CD4-positive, CD25-positive, alpha-beta regulatory T cell (primary cell): Measurements from ENCODE around the gene ASTN2. TPM values are rescaled to one million over a fixed set of nuclear protein-coding genes. Genes with fewer than 3 reads are reported as not detected.

Experiments
- ATAC-seq, 2 donors: fragments of 150-1000 bp; cut with Tn5 transposase; one replicate each; pipeline ENCODE4 v1.10.0; 2021; ENCODE audit warnings: low read depth in 2 of 2, moderate number of reproducible peaks in 2 of 2, moderate library complexity in 1 of 2
- DNase-seq, 3 donors: peaks; one replicate each; pipeline versions ENCODE4 v3.0.0 to v3.0.0-alpha.2; 2012 to 2022; ENCODE audit warnings: mixed read lengths in 1 of 3
- H3K27ac ChIP-seq: one replicate; pipeline ENCODE4 v1.7.0; 2013; ENCODE audit warnings: mild to moderate bottlenecking, low read length; ENCODE audit not compliant: insufficient read depth, poor library complexity, severe bottlenecking
- H3K27me3 ChIP-seq: one replicate; pipeline ENCODE4 v1.7.0; 2013; ENCODE audit warnings: low read length; ENCODE audit not compliant: control insufficient read depth, insufficient read depth
- H3K36me3 ChIP-seq: one replicate; pipeline ENCODE4 v1.7.0; 2013; ENCODE audit warnings: mild to moderate bottlenecking, low read length, moderate library complexity; ENCODE audit not compliant: control insufficient read depth, insufficient read depth
- H3K4me1 ChIP-seq: 2 replicates; pipeline ENCODE4 v1.7.0; 2013; ENCODE audit warnings: mild to moderate bottlenecking, low read length; ENCODE audit not compliant: insufficient read depth, control insufficient read depth, poor library complexity, severe bottlenecking
- H3K4me3 ChIP-seq: one replicate; pipeline ENCODE4 v1.7.0; 2013; ENCODE audit warnings: low read depth, mild to moderate bottlenecking, low read length, moderate library complexity
- H3K9me3 ChIP-seq, 2 experiments: 1 replicate in 1 of 2; 2 replicates in 1 of 2; pipeline ENCODE4 v1.7.0; 2013; ENCODE audit warnings: low read length in 2 of 2, mild to moderate bottlenecking in 1 of 2, moderate library complexity in 1 of 2; ENCODE audit not compliant: control insufficient read depth in 2 of 2
- H3K27ac Mint-ChIP-seq, 3 donors: one replicate each; pipeline ENCODE4 v1.8.0; 2020 to 2022; ENCODE audit warnings: mild to moderate bottlenecking in 3 of 3, mixed read lengths in 3 of 3, moderate library complexity in 2 of 3
- H3K27me3 Mint-ChIP-seq: one replicate; pipeline ENCODE4 v1.8.0; 2022; ENCODE audit warnings: mild to moderate bottlenecking, mixed read lengths
- H3K36me3 Mint-ChIP-seq: one replicate; pipeline ENCODE4 v1.8.0; 2020; ENCODE audit warnings: mixed read lengths
- H3K4me1 Mint-ChIP-seq, 4 donors: one replicate each; pipeline ENCODE4 v1.8.0; 2020 to 2022; ENCODE audit warnings: mixed read lengths in 4 of 4, mild to moderate bottlenecking in 1 of 4
- H3K4me3 Mint-ChIP-seq, 4 donors: one replicate each; pipeline ENCODE4 v1.8.0; 2020 to 2022; ENCODE audit warnings: mild to moderate bottlenecking in 4 of 4, mixed read lengths in 4 of 4, moderate library complexity in 3 of 4
- H3K9me3 Mint-ChIP-seq, 7 donors: one replicate each; pipeline ENCODE4 v1.8.0; 2020 to 2022; ENCODE audit warnings: mixed read lengths in 7 of 7, mild to moderate bottlenecking in 3 of 7, moderate library complexity in 2 of 7
- polyA plus RNA-seq, 4 donors: library from polyadenylated mRNA; unstranded; fragments of 300-500 nt; fragmentation: Illumina TruSeq; gene quantifications; one replicate each; pipeline ENCODE4 v1.2.3, GENCODE V29; 2021
- total RNA-seq: library from RNA; stranded (reverse); gene quantifications from one replicate; pipeline ENCODE4 v1.2.3, GENCODE V29; 2022

ASTN2 gene
- total and polyA plus RNA-seq, 5 donors from 2014 or later, result 5.0 to 9.9 (median 7.4) TPM

GRCh38 chr9:116422119-116422979, 992.5 kb downstream of the ASTN2 start:
- Histone ChIP-seq H3K4me1 (no peaks in the 10 kb centered on the region), H3K9me3 (no peaks in the 10 kb centered on the region), H3K27me3 (no peaks in the 10 kb centered on the region), H3K36me3 (peaks cover 11% of the 10 kb centered on the region), H3K27ac (no peak overlapping the region), H3K4me3 (no peak overlapping the region)
- ATAC-seq (no peak), DNase-seq (no peak)
- H3K4me3 Mint-ChIP-seq, result no peak overlapping the region
- H3K4me1 Mint-ChIP-seq, result no peaks in the 10 kb centered on the region
- peaks cover 0 to 5% (median 0%) of the 10 kb centered on the region in 7 donors for H3K9me3 Mint-ChIP-seq
- H3K36me3 Mint-ChIP-seq, result peaks cover 49% of the 10 kb centered on the region
- no peak overlapping the region for H3K27ac Mint-ChIP-seq
- H3K27me3 Mint-ChIP-seq, result no peaks in the 10 kb centered on the region

GRCh38 chr9:116420993-116421538, 993.8 kb downstream of the ASTN2 start:
- no peaks in the 10 kb centered on the region for H3K27me3 ChIP-seq
- no peaks in the 10 kb centered on the region for H3K9me3 ChIP-seq
- H3K27ac ChIP-seq, result no peak overlapping the region
- no peaks in the 10 kb centered on the region for H3K4me1 ChIP-seq
- no peak for DNase-seq
- Mint-ChIP-seq H3K4me1 (no peaks in the 10 kb centered on the region), H3K4me3 (no peak overlapping the region), H3K36me3 (peaks cover 49% of the 10 kb centered on the region), H3K9me3 (peaks cover 0 to 5% (median 0%) of the 10 kb centered on the region in 7 donors), H3K27ac (no peak overlapping the region), H3K27me3 (no peaks in the 10 kb centered on the region)
- no peak for ATAC-seq
- H3K4me3 ChIP-seq, result no peak overlapping the region
- H3K36me3 ChIP-seq, result peaks cover 11% of the 10 kb centered on the region

- Histone ChIP-seq H3K4me3 (no peak overlapping the region), H3K36me3 (peaks cover 7% of the 10 kb centered on the region), H3K9me3 (no peaks in the 10 kb centered on the region), H3K4me1 (no peaks in the 10 kb centered on the region), H3K27ac (no peak overlapping the region), H3K27me3 (no peaks in the 10 kb centered on the region)
- DNase-seq (no peak), ATAC-seq (no peak)
- Mint-ChIP-seq H3K27ac (no peak overlapping the region), H3K9me3 (peaks cover 0 to 5% (median 0%) of the 10 kb centered on the region in 7 donors), H3K4me3 (no peak overlapping the region), H3K27me3 (no peaks in the 10 kb centered on the region), H3K36me3 (peaks cover 38% of the 10 kb centered on the region), H3K4me1 (no peaks in the 10 kb centered on the region)
These were observed 995.7 kb downstream of the ASTN2 start for GRCh38 chr9:116419181-116419580.

GRCh38 chr9:116417464-116417863, 997.4 kb downstream of the ASTN2 start:
- ATAC-seq (no peak), DNase-seq (no peak)
- no peak overlapping the region for H3K27ac Mint-ChIP-seq
- H3K4me1 Mint-ChIP-seq, result no peaks in the 10 kb centered on the region
- Histone ChIP-seq H3K4me1 (no peaks in the 10 kb centered on the region), H3K36me3 (peaks cover 7% of the 10 kb centered on the region), H3K4me3 (no peak overlapping the region), H3K27ac (no peak overlapping the region), H3K9me3 (no peaks in the 10 kb centered on the region), H3K27me3 (no peaks in the 10 kb centered on the region)
- peaks cover 0 to 5% (median 0%) of the 10 kb centered on the region in 7 donors for H3K9me3 Mint-ChIP-seq
- peaks cover 31% of the 10 kb centered on the region for H3K36me3 Mint-ChIP-seq
- H3K4me3 Mint-ChIP-seq, result no peak overlapping the region
- H3K27me3 Mint-ChIP-seq, result no peaks in the 10 kb centered on the region

- Histone ChIP-seq H3K27ac (no peak overlapping the region), H3K4me1 (no peaks in the 10 kb centered on the region), H3K4me3 (no peak overlapping the region), H3K27me3 (no peaks in the 10 kb centered on the region), H3K9me3 (no peaks in the 10 kb centered on the region), H3K36me3 (peaks cover 7% of the 10 kb centered on the region)
- Mint-ChIP-seq H3K27ac (no peak overlapping the region), H3K4me1 (no peaks in the 10 kb centered on the region), H3K36me3 (peaks cover 29% of the 10 kb centered on the region), H3K9me3 (peaks cover 0 to 4% (median 0%) of the 10 kb centered on the region in 7 donors), H3K4me3 (no peak overlapping the region), H3K27me3 (no peaks in the 10 kb centered on the region)
- ATAC-seq (no peak), DNase-seq (no peak)
These were observed 998.4 kb downstream of the ASTN2 start for GRCh38 chr9:116416421-116416820.

- Mint-ChIP-seq H3K9me3 (peaks cover 0 to 4% (median 0%) of the 10 kb centered on the region in 7 donors), H3K27me3 (no peaks in the 10 kb centered on the region), H3K4me1 (no peaks in the 10 kb centered on the region), H3K27ac (no peak overlapping the region), H3K4me3 (no peak overlapping the region), H3K36me3 (peaks cover 18% of the 10 kb centered on the region)
- Histone ChIP-seq H3K4me1 (no peaks in the 10 kb centered on the region), H3K27me3 (no peaks in the 10 kb centered on the region), H3K27ac (no peak overlapping the region), H3K36me3 (peaks cover 5% of the 10 kb centered on the region), H3K4me3 (no peak overlapping the region), H3K9me3 (no peaks in the 10 kb centered on the region)
- no peak for DNase-seq
- ATAC-seq, result no peak
These were observed 1000.5 kb downstream of the ASTN2 start for GRCh38 chr9:116414374-116414773.

- ATAC-seq, result no peak
- no peak for DNase-seq
- Histone ChIP-seq H3K9me3 (no peaks in the 10 kb centered on the region), H3K27me3 (no peaks in the 10 kb centered on the region), H3K27ac (no peak overlapping the region), H3K4me1 (no peaks in the 10 kb centered on the region), H3K4me3 (no peak overlapping the region), H3K36me3 (no peaks in the 10 kb centered on the region)
- Mint-ChIP-seq H3K4me1 (no peaks in the 10 kb centered on the region), H3K27me3 (no peaks in the 10 kb centered on the region), H3K27ac (no peak overlapping the region), H3K36me3 (peaks cover 20% of the 10 kb centered on the region), H3K4me3 (no peak overlapping the region), H3K9me3 (peaks cover 0 to 4% (median 0%) of the 10 kb centered on the region in 7 donors)
These were observed 1003.4 kb downstream of the ASTN2 start for GRCh38 chr9:116411506-116411905.

GRCh38 chr9:116409638-116410037, 1005.2 kb downstream of the ASTN2 start:
- Mint-ChIP-seq H3K36me3 (peaks cover 23% of the 10 kb centered on the region), H3K27ac (no peak overlapping the region), H3K4me1 (no peaks in the 10 kb centered on the region), H3K9me3 (peaks cover 0 to 4% (median 0%) of the 10 kb centered on the region in 7 donors), H3K4me3 (no peak overlapping the region), H3K27me3 (no peaks in the 10 kb centered on the region)
- no peak overlapping the region for H3K4me3 ChIP-seq
- H3K36me3 ChIP-seq, result no peaks in the 10 kb centered on the region
- no peaks in the 10 kb centered on the region for H3K9me3 ChIP-seq
- no peaks in the 10 kb centered on the region for H3K27me3 ChIP-seq
- H3K4me1 ChIP-seq, result no peaks in the 10 kb centered on the region
- H3K27ac ChIP-seq, result no peak overlapping the region
- ATAC-seq (no peak), DNase-seq (no peak)
